Spleen (tissue), 7 donors: ENCODE results near the gene NRDC.

Experiments used
- CTCF ChIP-seq, 11 experiments: fragments of 200-600 bp in 7 of 11; fragments of 450-650 bp in 4 of 11; sonication (generic) in 4 of 11; IDR thresholded peaks in 8 of 11; conservative IDR thresholded peaks in 3 of 11; 1 replicate in 7 of 11; 2 replicates in 4 of 11; pipeline versions ENCODE4 v1.4.0 to v1.8.0; 2016 to 2021; ENCODE audit warnings: antibody characterized with exemption in 11 of 11, inconsistent platforms in 4 of 11, mild to moderate bottlenecking in 1 of 11
- POLR2AphosphoS5 ChIP-seq, 3 donors: sonication (generic); formaldehyde crosslinking; IDR thresholded peaks; one replicate each; pipeline ENCODE4 v1.5.1; 2017; ENCODE audit warnings: antibody characterized with exemption in 3 of 3
- donor health status: DM: no; HTN: no; CAD: no; lungs with moderate emphysema.
- donor health status: DM: no; HTN: no; CAD: no.
- donor health status: DM: no; HTN: no; CAD: no.

- TF ChIP-seq CTCF (IDR thresholded peaks at IDR 0.05 in 8 of 11, conservative IDR thresholded peaks at IDR 0.05 in 3 of 11) = no peak
- no peak for TF ChIP-seq POLR2AphosphoS5 (IDR thresholded peaks at IDR 0.05)
Measured at GRCh38 chr1:51897699-51898031, 19.1 kb upstream of the NRDC start.
